ENCODE results near the gene CAV2. TPM values are rescaled to one million over a fixed set of nuclear protein-coding genes. Genes with fewer than 3 reads are reported as not detected.

The CAV2 gene
- total RNA-seq, 1 experiment from 2014 or later = 76.6 TPM

DNA sequence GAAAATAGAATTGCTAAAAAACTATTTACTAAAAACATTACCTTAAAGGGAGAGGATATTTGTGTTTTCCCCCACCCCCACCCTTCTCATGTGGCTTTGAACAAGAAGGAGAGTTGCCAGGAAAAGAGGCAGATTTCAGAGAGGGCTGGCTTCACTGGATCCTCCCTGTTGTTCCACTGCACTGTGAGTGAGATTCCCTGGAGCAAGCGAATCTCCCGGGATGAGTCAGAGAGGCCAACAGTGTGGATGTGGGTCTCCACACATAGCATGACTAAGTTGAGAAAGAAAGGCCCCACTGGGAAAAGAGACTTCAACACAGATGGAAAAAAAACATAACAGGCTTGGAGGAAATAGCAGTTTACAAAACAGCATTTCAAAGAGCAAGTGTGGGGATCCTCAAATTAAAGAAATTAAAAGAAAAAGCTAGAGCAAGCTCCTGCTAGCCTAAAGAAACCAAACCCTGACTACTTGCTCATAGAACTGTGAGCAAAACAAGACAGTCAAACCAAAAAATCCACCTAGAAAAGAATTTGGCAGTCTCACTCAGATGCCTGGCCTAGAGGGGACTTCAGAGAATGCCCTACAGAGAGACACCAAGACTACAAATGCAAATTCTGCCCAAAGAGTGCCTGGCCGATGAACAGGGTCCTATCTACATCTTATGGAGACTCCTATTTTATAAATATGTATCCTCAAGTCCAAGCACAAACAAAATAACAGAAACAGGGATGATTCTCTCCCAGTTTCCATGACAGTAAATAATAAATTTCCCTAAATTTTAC lies 28.7 kb downstream of the CAV2 start:
- no TSS peak for BruUV-seq (replicated peaks)
- Histone ChIP-seq H3K36me3 (ENCODE audit: low read depth, low read length) (peaks cover 44% of the 10 kb centered on the region), H3K4me1 (ENCODE audit: insufficient read depth, low read length) (peaks cover 53% of the 10 kb centered on the region), H3K79me2 (ENCODE audit: low read length) (peaks cover 82% of the 10 kb centered on the region), H3K9me3 (ENCODE audit: low read length) (no peaks in the 10 kb centered on the region), H3K27me3 (ENCODE audit: low read length) (no peaks in the 10 kb centered on the region), H3K9me2 (replicated peaks; ENCODE audit: low read length) (no peaks in the 10 kb centered on the region), H3K27ac (ENCODE audit: low read length) (peak overlapping the region; percentile 74), H3K4me2 (ENCODE audit: low read length) (peak overlapping the region; percentile 98), H4K20me1 (ENCODE audit: low read length) (peaks cover 20% of the 10 kb centered on the region), H3F3A (ENCODE audit: low read length, unreplicated experiment) (no peaks in the 10 kb centered on the region), H2AFZ (ENCODE audit: low read length) (no peak overlapping the region), H3K9ac (ENCODE audit: low read length) (peak overlapping the region; percentile 92), H3K4me3 (ENCODE audit: low read length) (peak overlapping the region; percentile 97)
- TF ChIP-seq, protein P1, sequence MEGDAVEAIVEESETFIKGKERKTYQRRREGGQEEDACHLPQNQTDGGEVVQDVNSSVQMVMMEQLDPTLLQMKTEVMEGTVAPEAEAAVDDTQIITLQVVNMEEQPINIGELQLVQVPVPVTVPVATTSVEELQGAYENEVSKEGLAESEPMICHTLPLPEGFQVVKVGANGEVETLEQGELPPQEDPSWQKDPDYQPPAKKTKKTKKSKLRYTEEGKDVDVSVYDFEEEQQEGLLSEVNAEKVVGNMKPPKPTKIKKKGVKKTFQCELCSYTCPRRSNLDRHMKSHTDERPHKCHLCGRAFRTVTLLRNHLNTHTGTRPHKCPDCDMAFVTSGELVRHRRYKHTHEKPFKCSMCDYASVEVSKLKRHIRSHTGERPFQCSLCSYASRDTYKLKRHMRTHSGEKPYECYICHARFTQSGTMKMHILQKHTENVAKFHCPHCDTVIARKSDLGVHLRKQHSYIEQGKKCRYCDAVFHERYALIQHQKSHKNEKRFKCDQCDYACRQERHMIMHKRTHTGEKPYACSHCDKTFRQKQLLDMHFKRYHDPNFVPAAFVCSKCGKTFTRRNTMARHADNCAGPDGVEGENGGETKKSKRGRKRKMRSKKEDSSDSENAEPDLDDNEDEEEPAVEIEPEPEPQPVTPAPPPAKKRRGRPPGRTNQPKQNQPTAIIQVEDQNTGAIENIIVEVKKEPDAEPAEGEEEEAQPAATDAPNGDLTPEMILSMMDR (conservative IDR thresholded peaks at IDR 0.05; ENCODE audit: low read depth, low read length) = no peak
- no peak for TF ChIP-seq EZH2 (IDR thresholded peaks at IDR 0.05; ENCODE audit: low read length, unreplicated experiment)
- TF ChIP-seq EZH2phosphoT487 (IDR thresholded peaks at IDR 0.05; ENCODE audit: borderline replicate concordance, low read length) = no peak
- ATAC-seq (peak; percentile 35), DNase-seq (peak; percentile 85)
- POLR2A ChIA-PET (ENCODE audit: unreplicated experiment) = interaction anchor here (0.5 to 0.7 kb wide), 3 partner anchors 56 to 355 kb away, joined by 3 read pairs; no protein-coding TSS in a partner anchor
- intact Hi-C loops (cut with micrococcal nuclease) = loop anchor here (2.0 to 10.0 kb wide), 3 partner anchors 147 to 355 kb away; partner anchors contain the start of gene MET
- CTCF ChIA-PET = interaction anchor here (3.1 kb wide), 1 partner anchor 61 kb away, joined by 34 read pairs; no protein-coding TSS in a partner anchor

DNA sequence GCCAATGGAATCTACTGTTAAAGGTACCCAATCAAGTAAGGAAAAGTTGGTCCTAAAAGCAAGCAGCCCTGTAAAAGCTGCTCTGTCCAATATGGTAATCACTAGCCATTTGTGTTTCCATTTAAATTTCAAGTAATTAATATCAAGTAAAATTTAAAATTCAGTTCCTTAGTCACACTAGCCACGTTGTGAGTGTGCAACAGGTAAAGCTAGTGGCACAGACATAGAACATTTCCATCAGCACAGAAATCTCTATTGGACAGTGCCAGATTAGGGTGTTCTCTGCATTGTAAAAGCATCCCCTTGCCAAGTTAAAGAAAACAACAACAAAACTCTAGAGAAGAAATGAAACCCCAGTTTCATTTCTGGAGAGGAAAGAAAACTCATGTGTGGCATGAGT lies 29.7 kb downstream of the CAV2 start:
- peaks cover 20% of the 10 kb centered on the region for H4K20me1 ChIP-seq (ENCODE audit: low read length)
- H3K9ac ChIP-seq (ENCODE audit: low read length) = no peak overlapping the region
- peak overlapping the region; percentile 69 for H3K4me2 ChIP-seq (ENCODE audit: low read length)
- peak overlapping the region; percentile 37 for H3K4me3 ChIP-seq (ENCODE audit: low read length)
- no peak for DNase-seq
- no peak for ATAC-seq
- intact Hi-C loops (cut with micrococcal nuclease) = loop anchor here (2.0 to 10.0 kb wide), 3 partner anchors 146 to 356 kb away; partner anchors contain the start of gene MET
- no peaks in the 10 kb centered on the region for H3K9me2 ChIP-seq (replicated peaks; ENCODE audit: low read length)
- peaks cover 44% of the 10 kb centered on the region for H3K36me3 ChIP-seq (ENCODE audit: low read depth, low read length)
- BruUV-seq (replicated peaks) = no TSS peak
- peaks cover 42% of the 10 kb centered on the region for H3K4me1 ChIP-seq (ENCODE audit: insufficient read depth, low read length)
- no peaks in the 10 kb centered on the region for H3K27me3 ChIP-seq (ENCODE audit: low read length)
- peaks cover 90% of the 10 kb centered on the region for H3K79me2 ChIP-seq (ENCODE audit: low read length)
- ChIA-PET CTCF (no interaction called here), POLR2A (ENCODE audit: unreplicated experiment) (no interaction called here)
- H2AFZ ChIP-seq (ENCODE audit: low read length) = no peak overlapping the region
- H3K9me3 ChIP-seq (ENCODE audit: low read length) = no peaks in the 10 kb centered on the region
- TF ChIP-seq EZH2 (IDR thresholded peaks at IDR 0.05; ENCODE audit: low read length, unreplicated experiment) = no peak
- TF ChIP-seq EZH2phosphoT487 (IDR thresholded peaks at IDR 0.05; ENCODE audit: borderline replicate concordance, low read length) = no peak
- TF ChIP-seq, protein P1 (conservative IDR thresholded peaks at IDR 0.05; ENCODE audit: low read depth, low read length) = no peak
- no peaks in the 10 kb centered on the region for H3F3A ChIP-seq (ENCODE audit: low read length, unreplicated experiment)
- no peak overlapping the region for H3K27ac ChIP-seq (ENCODE audit: low read length)

Data from PC-3 (cell line).